ENCODE data around the gene ZBTB14. TPM values are rescaled to one million over a fixed set of nuclear protein-coding genes. Genes with fewer than 3 reads are reported as not detected.

The ZBTB14 gene
- polyA plus RNA-seq, result 1.8 and 8.0 TPM in 2 replicates

GRCh38 chr18:5295231-5295920 lies at the start of gene ZBTB14:
Gene ZBTB14, minus strand, starts transcription at chr18:5295726. Its CDS starts 2,480 bp downstream, at chr18:5293246.

Other genes with a start within 250 kb of the ZBTB14 start
- 425 and 444 TPM in 2 replicates for gene AKAIN1, start 98.5 kb downstream of the ZBTB14 start, polyA plus RNA-seq
- 180 and 211 TPM in 2 replicates for gene EPB41L3, start 248.3 kb upstream of the ZBTB14 start, polyA plus RNA-seq